Measurements from ENCODE around the gene P2RY13.

The P2RY13 gene

DNA sequence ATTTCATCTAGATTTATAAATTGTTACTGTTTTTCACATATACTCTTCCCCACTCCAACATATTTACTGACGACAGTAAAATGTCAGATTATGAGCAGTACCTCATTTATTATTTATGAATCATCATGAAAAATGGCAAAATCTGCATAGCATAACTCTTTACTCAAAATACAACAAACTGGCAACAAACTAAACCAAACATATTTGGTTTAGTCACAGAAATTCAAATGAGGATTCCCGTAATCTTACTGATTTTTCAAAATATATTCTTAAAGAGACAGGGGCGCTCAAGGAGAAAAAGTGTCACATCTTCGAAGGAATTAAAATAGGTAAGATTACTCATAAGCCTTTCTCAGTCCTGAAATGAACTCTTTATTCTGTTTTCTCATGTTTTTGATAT lies 9.7 kb downstream of the P2RY13 start:
- no peak for DNase-seq

DNA sequence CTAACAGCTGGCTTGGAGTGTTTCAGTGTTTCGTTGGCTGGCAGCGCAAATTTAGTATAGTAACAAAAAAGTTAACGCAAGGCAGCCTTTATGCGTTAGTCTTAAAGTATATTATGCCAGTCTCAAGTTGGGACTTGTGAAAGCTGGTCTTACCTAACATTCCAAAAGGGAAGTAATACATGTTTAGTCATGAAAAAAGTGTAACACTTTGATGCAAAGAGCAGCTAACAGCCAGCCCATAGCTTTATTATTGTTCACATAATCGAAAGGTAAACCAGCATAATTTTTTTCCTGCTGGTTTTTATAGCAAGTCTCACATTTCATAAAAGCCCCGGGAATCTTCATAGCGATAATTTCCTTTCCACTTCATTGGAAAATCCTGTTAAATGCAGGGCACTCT lies 10.4 kb downstream of the P2RY13 start:
- DNase-seq = no peak

DNA sequence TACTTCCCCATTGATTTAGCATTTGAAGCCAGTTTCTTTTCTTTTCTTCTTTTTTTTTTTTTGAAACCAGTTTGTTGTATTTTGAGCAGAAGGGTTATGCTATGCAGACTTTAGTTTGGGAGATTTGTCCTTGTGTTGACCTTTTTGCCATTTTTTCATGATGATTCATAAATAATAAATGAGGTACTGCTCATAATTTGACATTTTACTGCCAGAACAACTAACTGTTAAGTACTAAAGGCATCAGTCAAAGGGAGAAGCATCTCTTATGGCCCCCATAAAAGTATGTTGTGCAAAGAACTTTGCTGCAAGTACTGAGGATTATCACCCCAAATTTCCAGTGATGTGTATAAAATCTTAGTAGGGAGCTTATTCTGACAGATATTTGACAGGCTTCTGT lies 11.0 kb downstream of the P2RY13 start:
- no peak for DNase-seq

DNA sequence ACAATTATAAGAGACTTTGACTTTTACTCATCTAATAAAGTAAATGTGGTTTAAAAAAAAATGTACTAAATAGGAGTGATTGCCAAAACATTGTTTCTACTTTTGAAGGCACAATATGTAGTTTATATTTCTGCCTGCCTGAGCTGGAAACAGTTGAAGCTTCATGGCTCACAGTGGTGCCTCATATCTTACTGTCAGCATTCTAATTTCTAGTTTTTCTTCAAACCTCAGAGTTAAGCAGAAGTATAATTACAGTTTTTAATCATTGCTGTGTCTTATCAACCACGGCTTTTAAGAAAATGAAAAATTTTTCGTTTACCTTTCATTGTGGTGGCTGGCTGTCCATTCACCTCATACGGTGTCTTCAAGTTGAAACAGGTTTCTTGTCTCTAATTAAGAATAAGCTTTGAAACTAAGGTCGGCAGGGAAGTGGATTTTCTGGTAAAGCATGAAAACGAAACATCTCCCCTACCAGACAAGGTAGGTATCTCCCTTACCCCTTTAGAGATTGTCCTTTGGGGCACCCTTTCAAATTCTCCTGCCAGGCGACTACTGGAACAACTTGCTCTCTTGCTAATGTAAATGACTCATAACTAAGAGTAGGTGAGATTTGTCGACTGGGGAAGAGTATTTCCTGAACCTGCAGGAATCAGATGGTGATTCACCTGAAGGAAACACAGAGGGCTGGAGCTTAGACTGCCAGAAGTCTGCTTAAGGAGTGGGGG lies 12.9 kb downstream of the P2RY13 start, which contains the start of gene GPR87:
Gene GPR87, minus strand, starts transcription at position 554 of the 725 bp plus-strand sequence. CDS start 16,720 bp downstream, outside the sequence.
- DNase-seq = no peak

DNA sequence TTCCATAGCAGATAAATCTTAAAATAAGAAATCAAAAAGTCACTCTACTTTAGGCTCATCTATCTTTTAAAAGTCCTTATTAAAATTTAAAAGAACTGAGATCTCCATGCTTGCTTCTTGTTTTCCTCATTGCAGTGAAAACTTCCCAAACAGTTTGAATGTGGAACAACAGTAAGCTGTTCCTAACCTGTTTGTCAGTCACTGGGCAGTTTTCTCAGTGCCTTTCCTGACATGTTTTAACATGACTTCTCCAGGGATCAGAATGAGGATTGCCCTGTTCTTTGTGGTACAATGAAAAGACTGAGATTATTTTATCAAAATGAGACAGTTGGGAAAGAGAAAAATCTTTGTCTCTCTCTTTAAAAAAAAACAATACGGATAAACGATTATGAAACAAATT lies 13.5 kb downstream of the P2RY13 start:
- no peak for DNase-seq

DNA sequence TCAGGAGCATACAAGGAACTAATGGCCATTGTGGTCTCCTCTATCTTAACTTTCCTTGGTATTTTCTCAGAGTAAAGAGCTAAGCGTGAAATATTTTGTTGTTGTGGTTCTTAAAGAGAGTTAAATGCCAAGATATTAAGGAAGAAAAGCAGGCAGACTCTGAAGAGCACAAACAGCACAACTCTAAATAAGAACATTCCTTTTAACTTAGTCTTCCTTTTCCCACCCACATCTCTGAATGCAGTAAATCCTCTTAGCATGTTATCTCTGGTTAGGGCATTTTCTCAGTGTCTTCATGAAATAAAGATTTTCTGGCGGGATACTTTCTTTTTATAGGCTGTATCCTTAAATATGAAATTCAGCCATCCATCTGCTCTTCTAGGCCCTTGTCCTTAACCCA lies 14.2 kb downstream of the P2RY13 start:
- DNase-seq = no peak

DNA sequence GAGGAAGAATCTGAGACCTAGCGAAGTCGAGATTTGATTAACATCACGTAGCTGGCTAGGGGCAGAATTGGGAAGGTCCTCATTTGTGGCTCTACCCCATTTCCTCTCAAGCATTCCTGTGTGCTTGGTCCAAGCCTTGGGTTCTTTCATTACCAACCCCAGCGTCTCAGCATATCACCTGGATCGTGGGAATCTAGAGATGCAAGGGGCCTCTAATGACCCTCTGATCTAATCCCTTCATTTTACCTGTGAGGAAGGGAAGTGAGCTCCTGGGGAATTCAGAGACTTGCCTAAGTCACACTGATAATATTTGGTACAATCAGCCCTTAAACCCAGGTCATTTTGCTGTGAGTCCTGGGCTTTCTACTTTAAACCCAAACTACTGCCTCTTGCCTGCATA lies 14.8 kb downstream of the P2RY13 start:
- no peak for DNase-seq

DNA sequence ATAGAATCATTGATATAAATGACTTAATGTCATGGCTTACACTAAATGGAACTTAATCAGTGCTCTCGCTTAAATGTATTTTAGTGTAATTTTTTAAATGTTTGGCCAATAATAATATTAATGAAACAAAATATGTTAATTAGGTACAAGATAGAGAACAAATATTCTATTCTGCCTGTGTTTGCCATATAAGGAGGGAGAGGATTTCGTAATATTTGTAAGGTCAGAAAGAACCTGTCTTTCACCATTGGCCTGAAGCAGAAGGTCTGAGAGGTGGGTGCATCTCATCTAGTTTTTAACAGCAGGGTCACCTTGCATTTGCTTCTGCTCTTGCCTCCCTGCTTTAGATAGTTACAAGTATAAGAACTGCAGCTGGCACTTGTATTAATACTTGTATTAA lies 15.2 kb downstream of the P2RY13 start:
- no peak for DNase-seq

DNA sequence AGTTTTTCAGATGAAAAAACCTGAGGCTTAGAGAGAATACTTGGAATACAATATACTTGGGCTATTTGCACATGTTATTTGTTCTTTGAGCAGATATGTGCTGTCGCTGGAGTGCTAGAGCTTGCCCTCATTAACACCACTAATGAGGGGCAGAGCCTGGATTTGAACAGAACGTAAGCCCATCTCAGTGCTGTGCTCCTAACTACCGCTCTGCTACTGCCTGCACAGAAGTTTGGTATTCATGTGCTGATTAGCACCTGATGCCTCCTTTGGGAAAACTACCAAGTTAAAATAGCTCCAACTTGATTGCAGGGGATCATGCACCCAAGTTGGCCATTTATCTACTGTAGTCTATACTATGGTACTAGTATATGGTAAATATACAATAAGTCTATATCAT lies 16.4 kb downstream of the P2RY13 start:
- DNase-seq = no peak

DNA sequence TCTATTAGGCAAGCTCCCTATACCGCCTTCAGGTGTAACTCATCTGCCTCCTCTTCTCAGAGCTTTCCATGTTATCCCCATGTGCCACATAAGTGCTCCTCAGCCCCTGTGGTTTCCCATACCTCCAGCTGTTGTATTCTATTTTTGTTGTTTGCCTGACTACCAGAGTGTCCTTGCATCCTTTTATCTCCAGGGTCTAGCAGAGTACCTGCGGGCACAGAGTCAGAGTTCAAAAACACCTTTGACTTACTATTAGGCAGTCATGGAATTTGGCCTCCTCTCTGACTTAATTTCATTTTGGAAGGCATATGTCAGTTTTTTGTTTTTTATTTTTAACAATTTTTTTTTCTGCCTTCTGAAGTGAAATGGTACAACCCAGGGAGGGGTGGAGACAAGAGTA lies 19.8 kb downstream of the P2RY13 start:
- no peak for DNase-seq

DNA sequence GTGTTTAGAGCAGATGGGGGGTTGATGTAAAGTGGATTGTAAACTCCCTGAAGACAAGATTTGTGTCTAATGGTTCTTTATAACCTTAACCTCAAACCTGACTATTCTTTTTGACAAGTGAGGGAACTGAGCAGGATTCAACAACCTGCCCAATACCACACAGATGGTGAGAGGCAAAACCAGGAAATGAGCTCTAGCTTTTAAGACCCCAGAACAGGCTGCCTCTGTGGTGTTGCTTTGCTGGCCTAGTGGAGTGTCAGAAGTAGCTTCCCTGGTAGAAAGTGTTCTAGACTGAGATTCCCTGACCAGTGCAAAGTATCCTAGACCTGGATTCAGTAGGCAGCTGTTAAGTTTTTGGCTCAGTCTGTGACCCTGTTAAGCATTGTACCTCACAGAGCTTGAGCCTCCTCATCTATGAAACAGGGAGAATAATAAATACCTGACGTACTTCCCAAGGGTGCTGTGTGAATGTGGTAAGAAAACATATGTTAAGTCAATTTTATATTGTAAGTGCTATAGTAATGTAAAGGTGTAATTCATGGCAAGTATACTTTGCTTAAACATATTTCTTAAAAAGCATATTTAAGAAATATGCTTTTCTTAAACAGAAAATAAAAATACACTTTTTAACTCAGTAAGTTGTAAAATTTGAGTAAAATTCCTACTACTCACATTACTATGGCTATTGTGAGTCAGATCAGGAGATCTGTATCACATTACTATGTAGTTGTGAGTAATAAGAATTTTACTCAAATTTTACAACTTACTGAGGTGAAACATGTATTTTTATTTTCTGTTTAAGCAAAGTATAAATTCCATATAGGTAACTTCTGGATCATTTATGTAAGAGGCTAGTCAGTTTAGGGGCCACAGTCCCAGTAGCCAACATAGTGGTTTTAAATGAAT lies 21.5 kb downstream of the P2RY13 start:
- DNase-seq = no peak

DNA sequence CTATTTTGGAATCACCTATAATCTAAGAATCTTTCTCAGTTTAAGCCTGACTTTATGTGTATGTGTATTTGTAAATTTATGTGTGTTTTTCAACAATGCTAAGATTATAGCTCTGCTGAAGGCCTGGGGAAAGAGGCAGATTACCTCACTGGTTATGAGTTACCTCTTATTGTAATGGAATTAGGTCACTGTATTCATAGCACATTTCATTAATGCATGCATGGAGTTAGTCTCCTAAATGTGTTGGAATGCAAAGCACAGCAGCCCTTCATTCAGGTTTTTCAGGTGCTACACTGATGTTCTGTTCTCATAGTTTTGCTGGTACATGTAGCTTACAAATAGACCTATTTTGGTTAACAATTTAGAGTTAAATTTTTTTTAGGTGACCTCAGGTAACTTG lies 22.2 kb downstream of the P2RY13 start:
- no peak for DNase-seq

DNA sequence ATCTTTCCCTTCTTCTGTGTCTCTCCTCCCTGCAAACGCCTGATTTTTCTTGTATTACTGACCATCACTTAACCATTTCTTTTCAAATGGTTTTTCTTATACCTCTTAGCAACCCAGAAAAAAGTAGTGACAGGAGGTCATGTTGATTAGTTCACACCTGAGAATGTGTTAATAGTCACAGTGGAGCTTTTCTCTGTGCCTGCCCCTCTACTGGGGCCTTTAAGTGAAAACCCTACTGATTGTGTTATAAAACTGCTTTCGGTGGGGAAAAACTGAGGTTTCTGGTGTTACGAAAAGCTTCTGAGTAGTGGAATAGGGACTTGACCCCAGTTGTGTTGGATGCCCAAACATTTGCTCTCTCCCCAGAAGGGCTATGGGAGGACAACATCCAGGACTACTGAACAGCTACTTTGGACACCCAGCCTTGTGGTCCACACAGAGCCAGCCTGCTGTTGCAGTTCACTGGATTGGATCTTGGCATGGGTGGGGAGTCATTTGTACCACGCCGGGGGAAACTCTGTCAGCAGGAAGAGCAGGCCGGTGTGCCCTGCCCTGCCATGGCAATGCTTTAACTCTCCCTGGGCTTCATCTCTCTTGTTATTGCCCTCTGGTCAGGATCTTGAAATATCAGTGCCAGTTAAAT lies 23.1 kb downstream of the P2RY13 start:
- DNase-seq = no peak

DNA sequence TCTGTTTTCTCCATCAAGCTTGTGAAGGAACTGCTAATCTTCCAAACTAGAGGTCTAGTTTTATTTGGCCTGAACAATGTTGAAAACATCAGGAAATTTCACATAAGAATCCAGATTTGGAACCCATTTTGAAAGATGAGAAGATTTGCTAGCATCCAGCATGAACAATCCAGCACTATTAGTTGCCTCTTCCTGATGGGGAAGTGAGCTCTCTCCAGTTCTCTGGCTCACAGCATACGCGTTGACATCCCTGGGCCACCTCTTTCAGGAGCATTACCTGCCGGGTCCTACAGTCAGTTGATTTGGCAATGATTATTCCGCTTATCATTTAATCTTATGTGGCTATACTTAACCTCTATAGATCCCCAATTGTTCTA lies 23.6 kb downstream of the P2RY13 start:
- no peak for DNase-seq

DNA sequence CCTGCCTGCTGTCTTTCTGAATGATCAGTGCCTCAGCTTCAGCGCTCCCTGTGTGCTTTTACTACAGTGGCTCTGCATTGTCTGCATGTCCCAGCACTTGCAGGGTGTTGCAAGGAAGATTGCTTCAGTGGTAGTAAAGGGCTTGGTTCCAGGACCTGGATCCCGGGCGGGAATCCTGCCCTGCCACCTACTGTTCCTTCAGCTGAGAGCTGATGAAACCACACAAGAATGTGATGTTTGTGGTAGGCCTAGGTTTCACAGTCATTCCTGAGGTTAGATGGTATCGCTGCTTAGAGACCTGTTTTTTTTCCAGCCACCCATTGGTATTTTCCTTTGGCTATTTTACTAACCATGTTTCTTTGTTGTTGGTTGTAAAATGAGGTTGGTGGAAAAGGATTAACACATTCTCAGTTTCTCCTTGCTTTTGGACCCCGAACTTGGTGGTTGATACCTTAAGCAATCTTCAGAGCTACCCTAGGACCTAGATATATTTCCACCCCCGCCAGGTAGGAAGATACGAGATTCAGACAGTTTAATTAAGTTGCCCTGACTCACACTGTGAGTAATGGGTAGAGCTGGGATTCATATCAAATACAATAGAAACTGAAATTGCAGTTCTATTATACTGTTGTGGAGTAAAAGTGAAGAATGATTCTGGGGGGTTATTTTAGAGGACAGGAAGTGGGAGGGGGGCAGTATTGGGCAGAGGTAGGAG lies 24.1 kb downstream of the P2RY13 start:
- no peak for DNase-seq

DNA sequence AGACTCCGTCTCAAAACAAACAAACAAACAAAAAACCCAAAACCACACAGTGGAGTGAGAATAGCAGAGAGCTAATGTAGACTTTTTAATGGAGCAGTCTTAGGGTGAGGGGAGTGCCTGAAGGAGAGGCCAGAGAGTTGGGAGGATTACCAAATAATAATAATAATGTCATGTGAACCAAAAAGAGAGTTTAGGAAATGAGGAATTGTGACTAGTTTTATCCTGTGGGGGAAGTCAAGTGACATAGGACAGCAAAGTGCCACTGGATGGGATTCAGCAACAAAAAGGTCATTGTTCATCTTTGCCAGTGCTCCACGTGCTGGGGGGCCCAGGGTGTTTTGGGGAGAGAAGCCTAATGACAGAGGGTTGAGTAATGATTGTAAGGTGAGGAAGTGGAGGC lies 25.6 kb downstream of the P2RY13 start:
- no peak for DNase-seq

DNA sequence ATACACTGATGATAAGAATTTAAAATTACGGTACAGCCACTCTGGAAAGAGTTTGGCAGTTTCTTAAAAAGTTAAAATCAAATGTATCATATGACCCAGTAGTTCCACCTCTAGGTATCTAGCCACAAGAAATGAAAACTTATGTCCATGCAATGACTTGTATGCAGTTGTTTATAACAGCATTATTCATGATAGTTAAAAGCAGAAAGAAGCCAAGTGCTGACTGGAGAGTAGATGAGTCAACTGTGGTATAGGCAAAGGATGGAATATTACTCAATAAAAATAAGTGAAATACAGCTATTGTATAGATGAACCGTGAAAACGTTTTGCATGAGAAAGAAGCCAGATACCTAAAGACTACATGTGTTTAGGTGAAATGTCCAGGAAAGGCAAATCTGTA lies 27.6 kb downstream of the P2RY13 start:
- DNase-seq = no peak

DNA sequence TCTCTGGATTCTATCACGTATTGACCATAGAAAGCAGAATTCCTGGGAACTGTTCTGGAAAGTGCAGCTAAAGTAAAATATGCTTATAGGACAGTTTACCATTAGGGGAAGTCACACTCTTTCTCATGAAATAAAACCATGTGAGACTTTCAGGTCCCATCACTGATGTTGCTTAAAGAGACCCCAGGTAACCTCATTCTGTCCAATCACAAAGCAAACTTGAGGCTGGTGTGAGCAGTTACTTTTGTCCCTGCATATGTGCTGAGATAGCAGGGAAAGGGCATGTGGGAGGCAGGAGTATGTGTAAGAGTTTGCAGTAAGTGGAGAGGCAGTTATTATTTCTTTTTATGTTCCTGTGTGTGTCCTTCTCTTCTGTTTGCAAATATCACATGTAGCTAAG lies 28.8 kb downstream of the P2RY13 start:
- no peak for DNase-seq

DNA sequence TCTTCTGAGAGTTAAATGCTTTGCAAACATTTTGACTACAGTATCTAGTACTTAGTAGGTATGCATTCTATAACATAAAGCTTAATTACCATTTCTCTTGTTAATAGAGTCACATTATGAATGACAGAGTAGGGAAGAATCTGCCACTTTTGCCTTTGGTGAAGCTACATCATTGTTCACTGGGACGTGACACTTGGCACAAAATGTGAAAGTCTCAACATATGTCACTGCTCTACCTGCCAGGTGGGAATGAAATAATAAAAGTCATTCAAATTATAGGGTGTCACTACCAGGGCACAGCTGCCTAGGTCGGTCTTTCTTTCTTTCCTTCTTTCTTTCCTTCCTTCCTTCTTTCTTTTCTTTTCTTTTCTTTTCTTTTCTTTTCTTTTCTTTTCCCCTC lies 30.3 kb downstream of the P2RY13 start:
- DNase-seq = no peak

DNA sequence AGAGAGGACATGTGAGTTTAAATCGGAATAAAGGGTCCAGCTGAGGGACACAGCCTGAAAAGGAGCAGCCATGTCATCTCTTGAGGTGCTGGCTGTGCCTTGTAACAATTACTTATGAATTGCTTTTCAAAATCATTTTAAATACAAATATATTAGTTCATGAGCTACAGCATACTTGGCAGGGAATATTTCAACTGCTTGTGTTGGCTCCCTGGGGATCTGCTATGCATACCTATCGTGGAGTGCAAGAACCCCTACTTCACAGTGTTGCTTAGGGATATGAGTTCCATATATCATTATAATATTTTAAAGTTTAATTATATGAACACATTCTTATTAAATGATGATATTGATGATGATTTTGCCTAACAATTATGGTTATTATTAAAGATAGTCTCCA lies 31.9 kb downstream of the P2RY13 start:
- DNase-seq = no peak

DNA sequence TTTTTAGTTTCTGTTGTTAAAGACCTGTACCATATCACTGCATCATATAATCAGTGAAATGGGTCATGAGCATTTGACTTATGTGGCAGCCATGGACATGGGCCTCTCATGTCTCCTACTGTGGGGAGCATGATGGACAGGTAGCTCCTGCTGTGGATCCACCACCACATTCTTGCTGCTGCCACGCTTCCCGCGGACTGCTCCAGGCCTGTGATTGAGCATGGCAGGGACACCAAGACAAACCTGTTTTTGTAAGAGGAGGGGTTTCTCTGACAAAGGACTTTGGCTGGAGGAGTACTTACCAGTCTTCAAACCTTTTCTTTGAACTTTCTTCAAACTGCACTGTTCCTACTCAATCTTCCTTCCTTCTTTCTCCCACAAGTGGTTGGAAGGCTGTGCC lies 33.1 kb downstream of the P2RY13 start:
- DNase-seq = no peak

DNA sequence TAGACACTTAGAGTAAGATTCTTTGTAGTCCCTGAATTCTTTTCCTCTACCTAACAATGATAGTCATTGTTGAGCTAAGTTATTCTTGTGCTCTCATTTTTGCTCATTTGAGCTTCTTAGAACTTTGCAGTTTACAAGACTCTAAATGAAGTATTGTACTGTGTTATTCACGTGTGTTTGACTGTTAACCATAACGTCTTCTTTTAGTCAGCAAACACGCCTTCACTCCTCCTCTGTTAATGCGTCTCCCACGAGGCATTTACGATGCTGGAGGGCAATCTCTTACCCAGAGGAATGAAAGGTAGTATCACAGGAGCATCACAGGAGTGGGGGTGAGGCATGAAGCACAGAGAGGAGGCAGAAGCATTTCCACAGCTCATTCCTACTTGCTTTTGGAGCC lies 36.2 kb downstream of the P2RY13 start:
- DNase-seq = no peak

DNA sequence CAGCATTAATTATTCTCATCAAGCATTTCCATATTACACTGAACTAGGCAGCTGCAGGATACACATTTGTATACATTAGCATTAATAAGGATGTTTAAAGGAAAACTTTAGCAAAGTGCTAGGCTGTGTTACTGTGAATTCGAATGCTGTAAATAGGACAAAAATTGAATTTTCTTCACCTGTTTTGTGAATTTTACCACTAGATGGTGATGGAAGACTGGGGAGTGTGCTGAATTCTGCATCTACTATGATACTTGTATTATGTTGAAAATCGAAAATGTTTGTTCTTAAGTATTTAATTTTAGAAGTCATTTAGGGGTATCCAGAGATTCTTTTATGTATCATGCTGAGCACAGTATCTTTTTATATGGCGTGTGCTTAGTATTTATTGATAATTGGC lies 38.7 kb downstream of the P2RY13 start:
- no peak for DNase-seq

Data from NCI-H1417 treated with DMSO at 0.1 percent for 48 hours (cell line).